ENCODE results near the gene FRS3.

Gene FRS3

GRCh38 chr6:41723530-41724227, 56.0 kb downstream of the FRS3 start:
- H3K4me3 ChIP-seq (ENCODE audit: low read depth, low read length), result no peak overlapping the region
- no peaks in the 10 kb centered on the region for H3K27me3 ChIP-seq (ENCODE audit: control insufficient read depth, insufficient read depth, low read length)
- H3K9me3 ChIP-seq (ENCODE audit: control insufficient read depth, insufficient read depth, low read depth, low read length), result no peaks in the 10 kb centered on the region
- no peak overlapping the region for H3K27ac ChIP-seq (ENCODE audit: low read depth, low read length)
- no peaks in the 10 kb centered on the region for H3K36me3 ChIP-seq (ENCODE audit: control insufficient read depth, insufficient read depth, low read length)
- H3K4me1 ChIP-seq (ENCODE audit: control insufficient read depth, insufficient read depth, low read length), result peaks cover 22% of the 10 kb centered on the region
- H3K9ac ChIP-seq (ENCODE audit: low read length), result no peak overlapping the region

- H3K27me3 ChIP-seq (ENCODE audit: control insufficient read depth, insufficient read depth, low read length), result no peaks in the 10 kb centered on the region
- no peak overlapping the region for H3K27ac ChIP-seq (ENCODE audit: low read depth, low read length)
- H3K9ac ChIP-seq (ENCODE audit: low read length), result no peak overlapping the region
- H3K4me1 ChIP-seq (ENCODE audit: control insufficient read depth, insufficient read depth, low read length), result peaks cover 21% of the 10 kb centered on the region
- no peaks in the 10 kb centered on the region for H3K36me3 ChIP-seq (ENCODE audit: control insufficient read depth, insufficient read depth, low read length)
- H3K9me3 ChIP-seq (ENCODE audit: control insufficient read depth, insufficient read depth, low read depth, low read length), result no peaks in the 10 kb centered on the region
- no peak overlapping the region for H3K4me3 ChIP-seq (ENCODE audit: low read depth, low read length)
These were observed 56.7 kb downstream of the FRS3 start for GRCh38 chr6:41722969-41723529.

- no peaks in the 10 kb centered on the region for H3K27me3 ChIP-seq (ENCODE audit: control insufficient read depth, insufficient read depth, low read length)
- peaks cover 28% of the 10 kb centered on the region for H3K4me1 ChIP-seq (ENCODE audit: control insufficient read depth, insufficient read depth, low read length)
- H3K36me3 ChIP-seq (ENCODE audit: control insufficient read depth, insufficient read depth, low read length), result no peaks in the 10 kb centered on the region
- no peak overlapping the region for H3K9ac ChIP-seq (ENCODE audit: low read length)
- H3K27ac ChIP-seq (ENCODE audit: low read depth, low read length), result no peak overlapping the region
- no peak overlapping the region for H3K4me3 ChIP-seq (ENCODE audit: low read depth, low read length)
- no peaks in the 10 kb centered on the region for H3K9me3 ChIP-seq (ENCODE audit: control insufficient read depth, insufficient read depth, low read depth, low read length)
These were observed 58.3 kb downstream of the FRS3 start for GRCh38 chr6:41721414-41721813.

- Histone ChIP-seq H3K27ac (ENCODE audit: low read depth, low read length) (no peak overlapping the region), H3K9me3 (ENCODE audit: control insufficient read depth, insufficient read depth, low read depth, low read length) (no peaks in the 10 kb centered on the region), H3K4me3 (ENCODE audit: low read depth, low read length) (no peak overlapping the region), H3K4me1 (ENCODE audit: control insufficient read depth, insufficient read depth, low read length) (peaks cover 28% of the 10 kb centered on the region), H3K36me3 (ENCODE audit: control insufficient read depth, insufficient read depth, low read length) (no peaks in the 10 kb centered on the region), H3K27me3 (ENCODE audit: control insufficient read depth, insufficient read depth, low read length) (no peaks in the 10 kb centered on the region), H3K9ac (ENCODE audit: low read length) (no peak overlapping the region)
These were observed 58.9 kb downstream of the FRS3 start for GRCh38 chr6:41720783-41721182.

GRCh38 chr6:41720262-41720620, 59.5 kb downstream of the FRS3 start:
- H3K36me3 ChIP-seq (ENCODE audit: control insufficient read depth, insufficient read depth, low read length), result no peaks in the 10 kb centered on the region
- H3K9ac ChIP-seq (ENCODE audit: low read length), result no peak overlapping the region
- H3K9me3 ChIP-seq (ENCODE audit: control insufficient read depth, insufficient read depth, low read depth, low read length), result no peaks in the 10 kb centered on the region
- H3K4me1 ChIP-seq (ENCODE audit: control insufficient read depth, insufficient read depth, low read length), result peaks cover 28% of the 10 kb centered on the region
- no peak overlapping the region for H3K27ac ChIP-seq (ENCODE audit: low read depth, low read length)
- H3K27me3 ChIP-seq (ENCODE audit: control insufficient read depth, insufficient read depth, low read length), result no peaks in the 10 kb centered on the region
- H3K4me3 ChIP-seq (ENCODE audit: low read depth, low read length), result no peak overlapping the region

All from HUES6 (cell line).